NB4 (cell line): ENCODE results near the gene GRB2.

Experiments used
- MAX ChIP-seq: IDR thresholded peaks from 2 replicates; pipeline ENCODE4 v1.6.1; 2011; ENCODE audit warnings: low read depth, low read length
- MYC ChIP-seq: IDR thresholded peaks from 2 replicates; pipeline ENCODE4 v1.6.1; 2011; ENCODE audit warnings: low read depth, low read length
- POLR2A ChIP-seq: IDR thresholded peaks from 2 replicates; pipeline ENCODE4 v1.6.1; 2011; ENCODE audit warnings: mild to moderate bottlenecking; ENCODE audit not compliant: insufficient read length; ENCODE audit errors: extremely low read depth
- TF ChIP-seq, protein P1 (sequence below): IDR thresholded peaks from one replicate; pipeline ENCODE4 v1.5.1; 2012; ENCODE audit warnings: low read depth, low read length

DNA sequence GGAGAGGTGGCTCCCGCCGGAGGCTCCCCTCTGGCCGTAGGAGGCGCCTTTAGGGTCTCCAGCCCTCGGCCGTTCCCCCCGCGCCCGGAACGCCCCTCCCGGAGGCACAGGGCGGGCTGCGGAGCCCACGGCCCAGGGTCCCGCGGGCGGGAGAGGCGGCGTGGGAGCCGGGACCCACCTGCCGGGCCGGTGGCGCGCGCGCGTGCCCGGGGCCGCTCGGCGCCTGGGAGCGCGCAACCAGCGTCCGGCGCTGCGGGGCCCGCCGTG is 134.6 kb downstream of the GRB2 start, which contains the start of gene MIF4GD:
- TF ChIP-seq, protein P1, sequence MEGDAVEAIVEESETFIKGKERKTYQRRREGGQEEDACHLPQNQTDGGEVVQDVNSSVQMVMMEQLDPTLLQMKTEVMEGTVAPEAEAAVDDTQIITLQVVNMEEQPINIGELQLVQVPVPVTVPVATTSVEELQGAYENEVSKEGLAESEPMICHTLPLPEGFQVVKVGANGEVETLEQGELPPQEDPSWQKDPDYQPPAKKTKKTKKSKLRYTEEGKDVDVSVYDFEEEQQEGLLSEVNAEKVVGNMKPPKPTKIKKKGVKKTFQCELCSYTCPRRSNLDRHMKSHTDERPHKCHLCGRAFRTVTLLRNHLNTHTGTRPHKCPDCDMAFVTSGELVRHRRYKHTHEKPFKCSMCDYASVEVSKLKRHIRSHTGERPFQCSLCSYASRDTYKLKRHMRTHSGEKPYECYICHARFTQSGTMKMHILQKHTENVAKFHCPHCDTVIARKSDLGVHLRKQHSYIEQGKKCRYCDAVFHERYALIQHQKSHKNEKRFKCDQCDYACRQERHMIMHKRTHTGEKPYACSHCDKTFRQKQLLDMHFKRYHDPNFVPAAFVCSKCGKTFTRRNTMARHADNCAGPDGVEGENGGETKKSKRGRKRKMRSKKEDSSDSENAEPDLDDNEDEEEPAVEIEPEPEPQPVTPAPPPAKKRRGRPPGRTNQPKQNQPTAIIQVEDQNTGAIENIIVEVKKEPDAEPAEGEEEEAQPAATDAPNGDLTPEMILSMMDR: no peak
- no peak for TF ChIP-seq MAX
- TF ChIP-seq POLR2A: peak; percentile 52
- TF ChIP-seq MYC: no peak
